Loucy (cell line): ENCODE measurements around the gene ANGPT4.

Source experiments
- EZH2phosphoT487 ChIP-seq: fragments of 200-600 bp; IDR thresholded peaks from 2 replicates; pipeline ENCODE4 v1.6.1; 2018; ENCODE audit warnings: antibody characterized with exemption, mild to moderate bottlenecking, moderate library complexity, borderline replicate concordance
- TF ChIP-seq, protein P1 (sequence below): fragments of 200-600 bp; sonication (generic); conservative IDR thresholded peaks from 2 replicates; pipeline ENCODE4 v1.5.1; 2014; ENCODE audit warnings: mild to moderate bottlenecking, antibody characterized with exemption, low read length

GRCh38 chr20:881783-882144 lies 34.4 kb downstream of the ANGPT4 start:
- TF ChIP-seq, protein P1, sequence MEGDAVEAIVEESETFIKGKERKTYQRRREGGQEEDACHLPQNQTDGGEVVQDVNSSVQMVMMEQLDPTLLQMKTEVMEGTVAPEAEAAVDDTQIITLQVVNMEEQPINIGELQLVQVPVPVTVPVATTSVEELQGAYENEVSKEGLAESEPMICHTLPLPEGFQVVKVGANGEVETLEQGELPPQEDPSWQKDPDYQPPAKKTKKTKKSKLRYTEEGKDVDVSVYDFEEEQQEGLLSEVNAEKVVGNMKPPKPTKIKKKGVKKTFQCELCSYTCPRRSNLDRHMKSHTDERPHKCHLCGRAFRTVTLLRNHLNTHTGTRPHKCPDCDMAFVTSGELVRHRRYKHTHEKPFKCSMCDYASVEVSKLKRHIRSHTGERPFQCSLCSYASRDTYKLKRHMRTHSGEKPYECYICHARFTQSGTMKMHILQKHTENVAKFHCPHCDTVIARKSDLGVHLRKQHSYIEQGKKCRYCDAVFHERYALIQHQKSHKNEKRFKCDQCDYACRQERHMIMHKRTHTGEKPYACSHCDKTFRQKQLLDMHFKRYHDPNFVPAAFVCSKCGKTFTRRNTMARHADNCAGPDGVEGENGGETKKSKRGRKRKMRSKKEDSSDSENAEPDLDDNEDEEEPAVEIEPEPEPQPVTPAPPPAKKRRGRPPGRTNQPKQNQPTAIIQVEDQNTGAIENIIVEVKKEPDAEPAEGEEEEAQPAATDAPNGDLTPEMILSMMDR, result no peak
- TF ChIP-seq EZH2phosphoT487, result no peak
